ENCODE data around the gene TECR. TPM values are rescaled to one million over a fixed set of nuclear protein-coding genes. Genes with fewer than 3 reads are reported as not detected.

TECR gene
- total and polyA plus RNA-seq, 2 of the 4 experiments (the other 2 are of a cell fraction), result 46.2 to 81.2 TPM

DNA sequence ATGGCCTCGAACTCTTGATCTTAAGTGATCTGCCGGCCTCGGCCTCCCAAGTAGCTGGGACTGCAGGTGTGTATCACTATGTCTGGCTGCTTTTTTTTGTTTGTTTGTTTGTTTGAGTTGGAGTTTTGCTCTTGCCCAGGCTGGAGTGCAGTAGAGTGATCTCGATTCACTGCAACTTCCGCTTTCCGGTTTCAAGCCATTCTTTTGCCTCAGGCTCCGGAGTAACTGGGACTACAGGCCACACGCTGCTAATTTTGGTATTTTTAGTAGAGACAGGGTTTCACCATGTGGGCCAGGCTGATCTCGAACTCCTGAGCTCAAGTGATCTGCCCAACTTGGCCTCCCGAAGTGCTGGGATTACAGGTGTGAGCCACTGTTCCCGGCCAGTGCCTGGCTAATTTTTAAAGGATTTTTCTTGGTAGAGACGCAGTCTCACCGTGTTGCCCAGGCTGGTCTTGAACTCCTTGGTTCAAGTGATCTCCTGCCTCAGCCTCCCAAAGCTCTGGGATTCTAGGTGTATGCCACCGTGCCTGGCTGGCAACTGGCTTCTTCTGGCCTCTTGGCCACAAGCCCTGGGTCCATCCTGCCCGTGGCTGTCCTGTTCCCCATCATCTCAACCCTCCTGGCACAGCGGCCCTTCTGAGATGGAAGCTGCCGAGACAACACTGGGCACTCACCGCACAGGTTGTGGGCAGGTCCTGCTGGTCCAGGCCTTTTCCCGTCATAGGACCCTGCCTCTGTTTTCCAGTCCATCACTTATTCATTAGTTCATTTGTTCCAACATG is 11.5 kb downstream of the TECR start:
- Histone ChIP-seq H3K27me3 (ENCODE audit: control insufficient read depth, insufficient read depth, low read length) (no peaks in the 10 kb centered on the region), H2BK20ac (ENCODE audit: low read depth, low read length) (no peak overlapping the region), H3K4me1 (ENCODE audit: control insufficient read depth, insufficient read depth, low read length) (peaks cover 3% of the 10 kb centered on the region; the same call in 1 of the 2 replicates), H4K91ac (ENCODE audit: insufficient read depth, low read depth, low read length) (no peak overlapping the region), H3K18ac (ENCODE audit: low read depth, low read length) (no peak overlapping the region), H3K4ac (ENCODE audit: low read depth, low read length) (no peak overlapping the region), H3K9ac (ENCODE audit: low read depth, low read length) (no peak overlapping the region), H3K23ac (ENCODE audit: low read depth, low read length) (no peak overlapping the region), H3K79me1 (ENCODE audit: low read depth in 1 of 2, low read length in 2 of 2) (peaks cover 18 to 65% of the 10 kb centered on the region in 2 experiments), H2AK9ac (replicated peaks; ENCODE audit: low read depth, low read length, poor library complexity) (no peak overlapping the region), H3K9me3 (ENCODE audit: control insufficient read depth, insufficient read depth, low read length) (no peaks in the 10 kb centered on the region), H3K27ac (ENCODE audit: insufficient read depth, low read length) (no peak overlapping the region), H3K4me3 (ENCODE audit: insufficient read depth, low read depth, low read length) (no peak overlapping the region), H2BK120ac (ENCODE audit: low read depth, low read length) (no peak overlapping the region), H3K9me1 (ENCODE audit: insufficient read depth, low read length) (peaks cover 27% of the 10 kb centered on the region), H3K4me2 (ENCODE audit: low read depth, low read length) (no peak overlapping the region), H4K5ac (ENCODE audit: low read depth, low read length) (no peak overlapping the region), H3K56ac (ENCODE audit: extremely low read depth, insufficient read depth, low read length) (no peak overlapping the region), H3K14ac (replicated peaks; ENCODE audit: low read depth, low read length) (no peak overlapping the region), H4K8ac (ENCODE audit: low read depth in 2 of 2, low read length in 2 of 2) (no peak overlapping the region), H2BK15ac (ENCODE audit: low read depth, low read length) (no peak overlapping the region), H3K36me3 (ENCODE audit: control insufficient read depth, insufficient read depth, low read length) (no peaks in the 10 kb centered on the region), H2AK5ac (ENCODE audit: low read depth, low read length) (no peak overlapping the region), H2BK5ac (ENCODE audit: low read depth, low read length, poor library complexity, severe bottlenecking) (no peak overlapping the region), H2AFZ (replicated peaks; ENCODE audit: low read length, poor library complexity) (no peak overlapping the region), H4K20me1 (ENCODE audit: insufficient read depth, low read length) (peaks cover 19% of the 10 kb centered on the region)
- intact Hi-C loops (cut with micrococcal nuclease), result no loop called here
- dilution Hi-C loops (cut with HindIII; ENCODE audit: low sequenced_read_pairs, unreplicated experiment), result no loop called here
- ATAC-seq (ENCODE audit: low read depth) (no peak), DNase-seq (no peak)
- ChIA-PET CTCF (no interaction called here), POLR2A (ENCODE audit: unreplicated experiment) (interaction anchor here (0.5 kb wide), 1 partner anchor 125 kb away, joined by 5 read pairs; no protein-coding TSS in a partner anchor)
- BruUV-seq (replicated peaks), result no TSS peak
- WGBS, 2 experiments (ENCODE audit: extremely low coverage in 2 of 2, insufficient read length in 1 of 2), result 93% methylated on average over 7 of the region's 19 CpGs; no CpG with 5 or more reads in 1 of the 2 experiments
- in situ Hi-C loops (cut with MboI; ENCODE audit: low sequenced_read_pairs), result no loop called here
- TF ChIP-seq MAFK (IDR thresholded peaks at IDR 0.05; ENCODE audit: low read depth, low read length) (no peak), BHLHE40 (IDR thresholded peaks at IDR 0.05; ENCODE audit: low read depth, low read length) (no peak), FOS (IDR thresholded peaks at IDR 0.05; ENCODE audit: low read depth, low read length) (no peak), RCOR1 (IDR thresholded peaks at IDR 0.05; ENCODE audit: insufficient replicate concordance, low read length) (no peak), CEBPB (IDR thresholded peaks at IDR 0.05; ENCODE audit: low read depth, low read length) (no peak), MXI1 (IDR thresholded peaks at IDR 0.05; ENCODE audit: borderline replicate concordance, low read depth, low read length) (no peak), NFE2L2 (IDR thresholded peaks at IDR 0.05; ENCODE audit: low read depth, low read length) (no peak), CHD1 (IDR thresholded peaks at IDR 0.05; ENCODE audit: low read depth, low read length) (no peak), RAD21 (IDR thresholded peaks at IDR 0.05; ENCODE audit: low read length) (no peak), MAZ (IDR thresholded peaks at IDR 0.05; ENCODE audit: borderline replicate concordance, low read depth, low read length) (no peak), SMC3 (IDR thresholded peaks at IDR 0.05; ENCODE audit: low read depth, low read length) (no peak), POLR2A (IDR thresholded peaks at IDR 0.05; ENCODE audit: low read depth, low read length) (no peak)
- TF ChIP-seq, protein P1, sequence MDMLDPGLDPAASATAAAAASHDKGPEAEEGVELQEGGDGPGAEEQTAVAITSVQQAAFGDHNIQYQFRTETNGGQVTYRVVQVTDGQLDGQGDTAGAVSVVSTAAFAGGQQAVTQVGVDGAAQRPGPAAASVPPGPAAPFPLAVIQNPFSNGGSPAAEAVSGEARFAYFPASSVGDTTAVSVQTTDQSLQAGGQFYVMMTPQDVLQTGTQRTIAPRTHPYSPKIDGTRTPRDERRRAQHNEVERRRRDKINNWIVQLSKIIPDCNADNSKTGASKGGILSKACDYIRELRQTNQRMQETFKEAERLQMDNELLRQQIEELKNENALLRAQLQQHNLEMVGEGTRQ (IDR thresholded peaks at IDR 0.05; ENCODE audit: low read depth, low read length), result no peak
- TF ChIP-seq, protein P2, sequence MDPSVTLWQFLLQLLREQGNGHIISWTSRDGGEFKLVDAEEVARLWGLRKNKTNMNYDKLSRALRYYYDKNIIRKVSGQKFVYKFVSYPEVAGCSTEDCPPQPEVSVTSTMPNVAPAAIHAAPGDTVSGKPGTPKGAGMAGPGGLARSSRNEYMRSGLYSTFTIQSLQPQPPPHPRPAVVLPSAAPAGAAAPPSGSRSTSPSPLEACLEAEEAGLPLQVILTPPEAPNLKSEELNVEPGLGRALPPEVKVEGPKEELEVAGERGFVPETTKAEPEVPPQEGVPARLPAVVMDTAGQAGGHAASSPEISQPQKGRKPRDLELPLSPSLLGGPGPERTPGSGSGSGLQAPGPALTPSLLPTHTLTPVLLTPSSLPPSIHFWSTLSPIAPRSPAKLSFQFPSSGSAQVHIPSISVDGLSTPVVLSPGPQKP (IDR thresholded peaks at IDR 0.05; ENCODE audit: borderline replicate concordance, low read depth, low read length), result no peak
- TF ChIP-seq, protein P3, sequence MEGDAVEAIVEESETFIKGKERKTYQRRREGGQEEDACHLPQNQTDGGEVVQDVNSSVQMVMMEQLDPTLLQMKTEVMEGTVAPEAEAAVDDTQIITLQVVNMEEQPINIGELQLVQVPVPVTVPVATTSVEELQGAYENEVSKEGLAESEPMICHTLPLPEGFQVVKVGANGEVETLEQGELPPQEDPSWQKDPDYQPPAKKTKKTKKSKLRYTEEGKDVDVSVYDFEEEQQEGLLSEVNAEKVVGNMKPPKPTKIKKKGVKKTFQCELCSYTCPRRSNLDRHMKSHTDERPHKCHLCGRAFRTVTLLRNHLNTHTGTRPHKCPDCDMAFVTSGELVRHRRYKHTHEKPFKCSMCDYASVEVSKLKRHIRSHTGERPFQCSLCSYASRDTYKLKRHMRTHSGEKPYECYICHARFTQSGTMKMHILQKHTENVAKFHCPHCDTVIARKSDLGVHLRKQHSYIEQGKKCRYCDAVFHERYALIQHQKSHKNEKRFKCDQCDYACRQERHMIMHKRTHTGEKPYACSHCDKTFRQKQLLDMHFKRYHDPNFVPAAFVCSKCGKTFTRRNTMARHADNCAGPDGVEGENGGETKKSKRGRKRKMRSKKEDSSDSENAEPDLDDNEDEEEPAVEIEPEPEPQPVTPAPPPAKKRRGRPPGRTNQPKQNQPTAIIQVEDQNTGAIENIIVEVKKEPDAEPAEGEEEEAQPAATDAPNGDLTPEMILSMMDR (conservative IDR thresholded peaks at IDR 0.05; ENCODE audit: low read depth, low read length), result no peak

Data from IMR-90 (cell line).